B cell (primary cell): ENCODE results near the gene ZNF230. TPM values are rescaled to one million over a fixed set of nuclear protein-coding genes. Genes with fewer than 3 reads are reported as not detected.

Source experiments
- ATAC-seq: fragments of 200-7000 bp; cut with Tn5 transposase; one replicate; pipeline ENCODE4 v1.10.0; 2021; ENCODE audit warnings: low read depth, mild to moderate bottlenecking, moderate number of reproducible peaks, moderate library complexity
- CTCF ChIA-PET: fragments of 350-600 bp; sonication (Branson Sonifier 250); formaldehyde crosslinking; loops from one replicate; lab custom pipeline; 2021; ENCODE audit warnings: antibody characterized with exemption, inconsistent platforms; lab: Charles Lee
- POLR2A ChIA-PET: fragments of 350-600 bp; sonication (Branson Sonifier 250); formaldehyde crosslinking; loops from one replicate; lab custom pipeline; 2021; ENCODE audit warnings: antibody characterized with exemption; lab: Charles Lee
- DNase-seq: peaks from one replicate; pipeline ENCODE4 v3.0.0; 2013
- H2AFZ ChIP-seq: 2 replicates; pipeline ENCODE4 v1.6.1; 2012; ENCODE audit warnings: mild to moderate bottlenecking, low read depth, low read length; ENCODE audit not compliant: insufficient read depth, poor library complexity, severe bottlenecking
- H3K27ac ChIP-seq, 2 donors: 1 replicate in 1 of 2; 2 replicates in 1 of 2; pipeline ENCODE4 v1.5.1; 2012 to 2013; ENCODE audit warnings: low read length in 2 of 2, mild to moderate bottlenecking in 2 of 2, moderate library complexity in 1 of 2
- H3K27me3 ChIP-seq, 4 experiments: fragments of 200-600 bp in 1 of 4; sonication (generic) in 1 of 4; replicated peaks in 1 of 4; 1 replicate in 2 of 4; 2 replicates in 2 of 4; pipeline versions ENCODE4 v1.6.1 to v1.7.0; 2013 to 2016; ENCODE audit warnings: low read length in 3 of 4, mild to moderate bottlenecking in 2 of 4, mixed read lengths in 1 of 4, moderate library complexity in 1 of 4; ENCODE audit not compliant: insufficient read depth in 4 of 4, control insufficient read depth in 3 of 4; ENCODE audit errors: control extremely low read depth in 1 of 4
- H3K36me3 ChIP-seq, 2 experiments: replicated peaks in 1 of 2; 1 replicate in 1 of 2; 2 replicates in 1 of 2; pipeline versions ENCODE4 v1.6.1 to v1.7.1; 2013; ENCODE audit warnings: low read length in 1 of 2; ENCODE audit not compliant: insufficient read depth in 2 of 2, control insufficient read depth in 1 of 2; ENCODE audit errors: control extremely low read depth in 1 of 2, extremely low read depth in 1 of 2
- H3K4me1 ChIP-seq, 2 donors: fragments of 200-600 bp in 1 of 2; sonication (generic) in 1 of 2; 1 replicate in 1 of 2; 2 replicates in 1 of 2; pipeline versions ENCODE4 v1.5.1 to v1.6.1; 2013 to 2017; ENCODE audit warnings: low read length in 2 of 2; ENCODE audit not compliant: control insufficient read depth in 2 of 2, insufficient read depth in 2 of 2
- H3K4me2 ChIP-seq: replicated peaks from 2 replicates; pipeline ENCODE3; 2012; ENCODE audit warnings: mild to moderate bottlenecking, low read depth, low read length; ENCODE audit not compliant: poor library complexity, severe bottlenecking
- H3K4me3 ChIP-seq, 5 experiments: fragments of 200-600 bp in 1 of 5; sonication (generic) in 1 of 5; 1 replicate in 3 of 5; 2 replicates in 2 of 5; pipeline versions ENCODE4 v1.5.1 to v1.7.0; 2011 to 2016; ENCODE audit warnings: low read length in 4 of 5, mild to moderate bottlenecking in 4 of 5, low read depth in 2 of 5, control low read depth in 1 of 5, moderate library complexity in 1 of 5; ENCODE audit not compliant: insufficient read depth in 1 of 5; ENCODE audit errors: control extremely low read depth in 1 of 5, extremely low read depth in 1 of 5
- H3K79me2 ChIP-seq: fragments of 200-600 bp; sonication (generic); one replicate; pipeline ENCODE4 v1.6.0; 2016; ENCODE audit warnings: low read length; ENCODE audit not compliant: control insufficient read depth, insufficient read depth
- H3K9ac ChIP-seq: fragments of 200-600 bp; sonication (generic); 2 replicates; pipeline ENCODE4 v1.6.1; 2017; ENCODE audit warnings: mild to moderate bottlenecking, low read length, moderate library complexity
- H3K9me3 ChIP-seq, 3 donors: one replicate each; pipeline versions ENCODE4 v1.6.1 to v1.7.1; 2013; ENCODE audit warnings: low read length in 2 of 3; ENCODE audit not compliant: control insufficient read depth in 2 of 3, insufficient read depth in 1 of 3; ENCODE audit errors: control extremely low read depth in 1 of 3
- H4K20me1 ChIP-seq: 2 replicates; pipeline ENCODE4 v1.6.0; 2012; ENCODE audit warnings: mild to moderate bottlenecking, low read length; ENCODE audit not compliant: insufficient read depth, control insufficient read depth, poor library complexity, severe bottlenecking
- H3K27ac Mint-ChIP-seq: one replicate; pipeline ENCODE4 v1.8.0; 2021; ENCODE audit warnings: mixed read lengths
- H3K27me3 Mint-ChIP-seq: one replicate; pipeline ENCODE4 v1.8.0; 2021; ENCODE audit warnings: mixed read lengths
- H3K4me1 Mint-ChIP-seq: one replicate; pipeline ENCODE4 v1.8.0; 2021; ENCODE audit warnings: mixed read lengths
- H3K4me3 Mint-ChIP-seq: one replicate; pipeline ENCODE4 v1.8.0; 2021; ENCODE audit warnings: mixed read lengths
- H3K9me3 Mint-ChIP-seq: one replicate; pipeline ENCODE4 v1.8.0; 2022; ENCODE audit warnings: mixed read lengths; ENCODE audit not compliant: insufficient read depth
- CTCF ChIP-seq: fragments of 200-600 bp; IDR thresholded peaks from one replicate; pipeline ENCODE4 v1.8.0; 2022; ENCODE audit warnings: antibody characterized with exemption, mild to moderate bottlenecking
- EZH2 ChIP-seq: IDR thresholded peaks from 2 replicates; pipeline ENCODE4 v1.6.1; 2012; ENCODE audit warnings: borderline replicate concordance, low read depth, mild to moderate bottlenecking, moderate library complexity, low read length; ENCODE audit not compliant: insufficient read depth, poor library complexity, severe bottlenecking
- WGBS: methylation state at CpG from one replicate; pipeline ENCODE4 v1.1.5; 2013; ENCODE audit warnings: missing lambda C conversion rate; ENCODE audit not compliant: insufficient coverage; 5-methylcytosine and 5-hydroxymethylcytosine counted together
- intact Hi-C: fragments of 100-400 bp; cut with micrococcal nuclease; formaldehyde crosslinking; loops from one replicate; pipeline ENCODE4 v1.10.0; 2022
- polyA plus RNA-seq: library from polyadenylated mRNA; depleted of rRNA; stranded (reverse); fragments of >200 nt; gene quantifications from 2 replicates; pipeline ENCODE4 v1.2.3, GENCODE V29; 2012
- total RNA-seq, 2 donors: library from RNA; stranded (reverse); fragments of 120-200 nt in 1 of 2; gene quantifications; 1 replicate in 1 of 2; 2 replicates in 1 of 2; pipeline versions ENCODE4 v1.2.3 to v1.2.4, GENCODE V29; 2013 to 2022

The ZNF230 gene
- total and polyA plus RNA-seq, 2 donors (not counting 1 experiment from before 2014, with no cell fraction given), result 3.7 to 16.8 TPM

DNA sequence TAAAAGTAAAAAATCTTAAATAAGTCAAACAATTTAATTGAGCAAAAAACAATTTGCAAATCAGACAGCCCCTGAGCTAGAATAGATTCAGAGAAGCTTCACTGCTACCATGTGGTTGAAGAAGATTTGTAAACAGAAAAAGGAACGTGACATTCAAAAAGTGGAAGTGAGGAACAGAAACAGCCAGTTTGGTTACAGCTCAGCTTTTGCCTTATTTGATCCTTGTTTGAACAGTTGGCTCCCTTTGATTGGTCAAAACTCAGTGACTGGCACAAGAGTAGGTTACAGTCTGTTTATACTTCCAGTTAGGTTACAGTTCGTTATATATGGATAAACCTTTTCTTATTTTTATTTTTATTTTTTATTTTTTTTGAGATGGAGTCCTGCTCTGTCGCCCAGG is 45.9 kb upstream of the ZNF230 start:
- H3K4me1 ChIP-seq, result no peaks in the 10 kb centered on the region
- TF ChIP-seq CTCF (no peak), EZH2 (no peak)
- H3K9me3 ChIP-seq, result peaks cover 7 to 38% (median 33%) of the 10 kb centered on the region in 3 donors
- CTCF ChIA-PET, result no interaction called here
- intact Hi-C loops, result no loop called here
- POLR2A ChIA-PET, result no interaction called here
- no peak overlapping the region for H3K9ac ChIP-seq
- WGBS, result 0% methylated on average over 1 of the region's 3 CpGs
- DNase-seq (no peak), ATAC-seq (no peak)
- Mint-ChIP-seq H3K27me3 (no peaks in the 10 kb centered on the region), H3K9me3 (peaks cover 8% of the 10 kb centered on the region), H3K4me3 (no peak overlapping the region), H3K4me1 (peaks cover 3% of the 10 kb centered on the region), H3K27ac (no peak overlapping the region)
- peaks cover 0 to 3% of the 10 kb centered on the region in 2 experiments for H3K36me3 ChIP-seq
- H3K79me2 ChIP-seq, result no peaks in the 10 kb centered on the region
- H4K20me1 ChIP-seq, result no peaks in the 10 kb centered on the region
- H2AFZ ChIP-seq, result no peak overlapping the region
- H3K4me3 ChIP-seq, result no peak overlapping the region
- H3K4me2 ChIP-seq, result no peak overlapping the region
- H3K27ac ChIP-seq, result no peak overlapping the region
- no peaks in the 10 kb centered on the region for H3K27me3 ChIP-seq

DNA sequence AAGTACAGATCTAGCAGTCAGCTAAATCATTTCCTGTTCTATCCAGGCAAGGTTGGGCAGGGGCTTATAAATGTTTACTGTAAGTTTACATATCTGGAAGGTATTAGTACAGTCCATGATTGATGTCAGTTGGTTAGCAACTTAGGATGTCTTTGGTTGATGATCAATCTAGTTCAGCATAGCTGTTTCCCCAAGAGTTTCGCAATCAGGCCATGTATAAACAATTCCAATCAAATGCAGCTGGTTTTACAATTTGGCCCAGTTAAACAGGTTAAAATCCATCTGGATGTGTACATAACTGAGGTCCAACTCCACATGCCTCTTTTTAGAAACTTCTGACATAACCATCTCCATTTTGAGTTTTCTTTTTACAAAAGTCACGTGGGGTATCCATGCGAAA is 44.9 kb upstream of the ZNF230 start:
- H3K36me3 ChIP-seq, result peaks cover 3 to 4% of the 10 kb centered on the region in 2 experiments
- no peaks in the 10 kb centered on the region for H3K4me1 ChIP-seq
- H3K27ac ChIP-seq, result no peak overlapping the region
- no peaks in the 10 kb centered on the region for H3K27me3 ChIP-seq
- Mint-ChIP-seq H3K27ac (no peak overlapping the region), H3K9me3 (peaks cover 8% of the 10 kb centered on the region), H3K4me1 (no peaks in the 10 kb centered on the region), H3K27me3 (no peaks in the 10 kb centered on the region), H3K4me3 (no peak overlapping the region)
- H3K9ac ChIP-seq, result no peak overlapping the region
- no peak overlapping the region for H3K4me2 ChIP-seq
- H3K4me3 ChIP-seq, result no peak overlapping the region
- DNase-seq (no peak), ATAC-seq (no peak)
- CTCF ChIA-PET, result no interaction called here
- POLR2A ChIA-PET, result no interaction called here
- WGBS, result 100% methylated on average over 3 of the region's 3 CpGs
- no peak overlapping the region for H2AFZ ChIP-seq
- intact Hi-C loops, result no loop called here
- H3K79me2 ChIP-seq, result no peaks in the 10 kb centered on the region
- no peaks in the 10 kb centered on the region for H4K20me1 ChIP-seq
- TF ChIP-seq EZH2 (no peak), CTCF (no peak)
- H3K9me3 ChIP-seq, result peaks cover 13 to 44% (median 24%) of the 10 kb centered on the region in 3 donors
